Stimulated activated CD4-positive, alpha-beta T cell treated with anti-CD3 and anti-CD28 coated beads, TNF-alpha, amount 100 ng/mL, for 48 hours (primary cell): ENCODE measurements around the gene EDEM3.
"Not testable (repeated sequence)": the region's sequence is repeated elsewhere in the genome, so short reads cannot be mapped to it uniquely, and the experiment has no call there.

Experiments used
- DNase-seq, 3 donors: peaks; one replicate each; pipeline ENCODE4 v3.0.0-alpha.2; 2020; ENCODE audit warnings: low read depth in 3 of 3

Gene EDEM3

GRCh38 chr1:184770181-184770979 lies 15.7 kb upstream of the EDEM3 start:
- DNase-seq, result no peak

DNA sequence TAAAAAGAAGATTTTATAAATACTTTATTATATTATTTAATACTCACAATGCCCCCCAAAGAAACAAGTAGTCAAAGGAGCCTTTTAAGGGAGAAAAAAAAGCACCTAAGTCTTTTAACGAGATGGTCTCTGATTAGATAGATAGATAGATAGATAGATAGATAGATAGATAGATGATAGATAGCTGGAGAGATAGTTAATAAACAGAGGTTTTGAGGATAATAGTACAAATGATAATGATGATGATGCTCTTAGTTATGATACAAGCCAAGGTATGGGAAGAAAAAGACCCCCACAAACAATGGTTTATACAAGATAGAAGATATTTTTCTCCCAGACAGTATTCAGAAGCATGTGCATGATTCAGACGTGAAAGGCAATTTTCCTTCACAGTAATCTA lies 14.6 kb upstream of the EDEM3 start:
- DNase-seq, result no peak

DNA sequence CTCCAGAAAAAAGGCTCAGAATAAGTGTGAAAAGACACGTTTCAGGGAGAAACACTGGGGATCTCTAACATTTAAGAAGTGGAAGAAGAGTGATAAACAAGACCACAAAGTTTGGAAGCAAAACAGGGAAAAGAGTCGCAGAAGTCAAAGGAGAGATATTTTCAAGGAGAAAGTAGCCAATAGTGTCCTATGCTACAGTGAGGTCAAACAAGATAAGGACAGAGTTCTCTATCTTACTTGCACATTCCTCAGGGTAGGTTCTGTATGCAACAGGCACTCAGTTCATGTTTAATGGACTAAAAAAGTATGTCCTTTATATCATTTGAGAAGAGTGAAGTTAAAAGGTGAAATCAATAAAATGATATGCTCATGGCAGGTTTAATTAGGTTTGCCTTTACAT lies 13.8 kb upstream of the EDEM3 start:
- no peak for DNase-seq

- DNase-seq, result no peak
Observed at GRCh38 chr1:184767591-184767990, 12.9 kb upstream of the EDEM3 start.

GRCh38 chr1:184764483-184764882 lies 9.8 kb upstream of the EDEM3 start:
- DNase-seq, result no peak

DNA sequence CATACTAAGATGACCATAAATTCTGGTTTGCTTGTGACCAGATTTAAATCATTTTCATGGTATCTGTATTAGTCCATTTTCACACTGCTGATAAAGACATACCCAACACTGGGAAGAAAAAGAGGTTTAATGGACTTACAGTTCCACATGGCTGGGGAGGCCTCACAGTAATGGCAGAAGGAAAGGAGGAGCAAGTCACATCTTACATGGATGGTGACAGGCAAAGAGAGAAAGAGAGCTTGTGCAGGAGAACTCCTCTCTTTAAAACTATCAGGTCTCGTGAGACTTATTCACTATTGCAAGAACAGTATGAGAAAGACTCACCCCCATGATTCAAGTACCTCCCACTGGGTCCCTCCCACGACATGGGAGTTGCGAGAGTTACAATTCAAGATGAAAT lies 8.9 kb upstream of the EDEM3 start:
- DNase-seq, result not testable (repeated sequence)

- DNase-seq, result no peak
Observed at GRCh38 chr1:184761969-184762485, 7.4 kb upstream of the EDEM3 start.

DNA sequence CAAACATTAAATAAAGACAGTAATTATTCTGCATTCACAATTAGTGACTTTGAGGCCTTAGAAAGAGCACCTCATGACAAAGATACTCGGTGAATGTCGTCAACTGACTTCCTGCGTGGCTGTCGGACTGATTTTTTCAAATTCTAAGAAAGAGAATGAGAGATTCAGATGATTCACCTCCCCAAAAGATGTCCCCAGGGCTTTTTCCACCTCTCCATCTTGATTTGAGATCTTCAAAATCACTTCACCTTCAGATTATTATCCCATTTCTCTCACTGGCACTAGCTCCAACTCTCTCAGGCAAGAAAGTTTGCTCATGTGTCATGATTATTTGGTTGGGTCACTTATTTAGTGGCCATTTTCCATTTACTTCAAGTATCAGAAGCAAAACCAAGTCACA lies 5.0 kb upstream of the EDEM3 start:
- DNase-seq, result no peak

GRCh38 chr1:184759112-184759511 lies 4.5 kb upstream of the EDEM3 start:
- no peak for DNase-seq

DNA sequence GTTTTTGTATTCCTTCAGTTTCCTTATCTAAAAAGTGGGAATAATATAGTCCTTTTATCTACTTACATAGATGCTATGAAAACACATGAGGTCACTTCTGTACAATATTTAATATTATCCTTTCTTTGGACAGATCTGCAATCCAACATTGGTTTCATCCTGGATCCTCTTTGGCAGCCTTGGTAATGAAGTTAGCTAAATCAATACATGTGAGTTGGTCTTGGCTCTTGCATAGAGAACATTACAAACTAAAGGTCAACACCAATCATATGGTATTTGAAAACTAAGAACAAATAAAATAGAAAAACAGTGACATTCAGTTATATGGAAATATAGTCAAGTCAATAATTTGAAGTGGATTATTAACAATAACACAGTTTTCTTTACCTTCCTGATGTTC lies 3.2 kb upstream of the EDEM3 start:
- DNase-seq, result no peak

GRCh38 chr1:184757406-184757805 lies 2.7 kb upstream of the EDEM3 start:
- no peak for DNase-seq

DNA sequence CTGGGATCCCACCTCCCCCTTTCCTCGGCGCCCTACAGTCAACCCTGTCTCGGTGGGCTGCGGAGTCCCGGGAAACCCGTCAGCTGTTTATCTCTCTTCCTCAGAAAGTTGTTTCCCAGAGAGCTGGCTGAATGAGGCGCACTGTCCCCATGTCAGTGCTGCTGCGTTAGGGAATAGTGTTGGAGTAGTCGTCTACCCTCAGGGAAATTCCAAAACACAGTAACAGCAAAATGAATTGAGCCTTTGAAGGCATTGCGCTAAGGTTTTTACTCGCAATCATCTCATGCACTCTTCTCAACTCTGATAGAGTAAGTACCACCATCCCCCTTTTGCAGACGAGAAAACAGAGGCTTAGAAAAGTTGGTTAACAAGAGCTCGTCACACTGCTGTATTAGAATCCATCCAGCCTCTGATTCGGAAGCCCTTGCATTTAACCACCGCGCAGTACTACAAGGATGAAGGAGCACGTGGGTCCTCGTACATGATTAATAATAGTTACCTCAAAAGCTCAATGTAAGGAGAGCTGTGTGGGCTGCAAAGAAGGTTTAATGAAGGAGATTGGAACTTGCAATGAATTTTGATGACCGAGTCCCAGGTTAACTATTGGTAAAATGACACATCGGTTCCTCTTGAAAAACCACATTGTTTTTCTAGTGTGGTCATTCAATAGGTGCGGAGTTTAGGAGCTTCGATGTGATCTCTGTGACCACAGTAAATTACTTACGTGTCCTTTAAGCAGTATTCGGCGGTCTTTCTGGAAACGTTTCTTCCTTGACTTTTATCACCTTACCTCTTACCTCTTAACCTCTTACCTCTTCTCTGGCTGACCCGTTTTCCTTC lies 788 bp upstream of the EDEM3 start:
- DNase-seq, result peak in 1 of 3 donors; percentile 6

GRCh38 chr1:184753608-184754475 lies 816 bp downstream of the EDEM3 start:
- peak; percentile 21 to 27 (median 26) for DNase-seq

- no peak for DNase-seq
Observed at GRCh38 chr1:184753117-184753516, 1.5 kb downstream of the EDEM3 start.

- no peak for DNase-seq
Observed at GRCh38 chr1:184752656-184753055, 2.0 kb downstream of the EDEM3 start.

- DNase-seq, result no peak
Observed at GRCh38 chr1:184748740-184749139, 5.9 kb downstream of the EDEM3 start.

DNA sequence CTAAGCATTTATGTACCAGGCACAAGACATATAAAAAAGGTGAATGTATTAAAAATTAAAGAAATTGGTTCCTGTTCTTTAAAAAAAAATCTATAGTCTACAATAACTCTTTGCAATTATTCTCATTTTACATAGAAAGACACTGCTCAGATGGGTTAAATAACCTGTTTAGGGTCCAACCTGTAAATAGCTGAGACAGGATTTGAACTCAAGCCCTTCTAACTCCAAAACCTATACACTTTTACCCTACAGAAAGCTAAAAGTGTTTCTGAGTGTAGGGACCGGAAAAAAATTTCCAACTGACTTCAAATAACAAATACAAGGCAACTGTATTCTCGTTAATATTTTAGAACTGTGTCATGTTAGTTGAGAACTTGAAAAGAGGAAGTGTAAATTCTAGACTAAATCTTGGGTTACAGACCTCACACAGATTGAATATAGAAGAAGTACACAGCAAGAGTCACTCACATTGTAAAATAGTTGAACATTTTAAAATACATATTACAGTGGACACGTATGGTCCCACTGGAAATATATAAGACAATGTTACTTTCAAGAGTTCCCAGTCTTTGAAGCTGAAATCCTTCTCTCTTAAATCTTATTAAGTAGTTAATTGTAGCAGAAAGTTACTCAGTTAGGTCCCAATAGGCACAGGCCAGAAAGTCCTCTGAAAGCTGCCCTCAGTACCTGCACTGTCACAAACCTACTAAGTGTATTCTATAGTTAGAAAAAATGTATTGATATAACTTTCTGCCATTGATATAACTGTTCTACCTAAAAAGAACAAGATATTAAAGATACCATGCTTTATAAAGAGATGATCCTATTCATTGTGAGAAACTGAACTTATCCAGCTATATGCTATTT lies 7.3 kb downstream of the EDEM3 start:
- no peak for DNase-seq

- DNase-seq, result no peak
Observed at GRCh38 chr1:184745929-184746638, 8.6 kb downstream of the EDEM3 start.

- no peak for DNase-seq
Observed at GRCh38 chr1:184745110-184745509, 9.5 kb downstream of the EDEM3 start.

DNA sequence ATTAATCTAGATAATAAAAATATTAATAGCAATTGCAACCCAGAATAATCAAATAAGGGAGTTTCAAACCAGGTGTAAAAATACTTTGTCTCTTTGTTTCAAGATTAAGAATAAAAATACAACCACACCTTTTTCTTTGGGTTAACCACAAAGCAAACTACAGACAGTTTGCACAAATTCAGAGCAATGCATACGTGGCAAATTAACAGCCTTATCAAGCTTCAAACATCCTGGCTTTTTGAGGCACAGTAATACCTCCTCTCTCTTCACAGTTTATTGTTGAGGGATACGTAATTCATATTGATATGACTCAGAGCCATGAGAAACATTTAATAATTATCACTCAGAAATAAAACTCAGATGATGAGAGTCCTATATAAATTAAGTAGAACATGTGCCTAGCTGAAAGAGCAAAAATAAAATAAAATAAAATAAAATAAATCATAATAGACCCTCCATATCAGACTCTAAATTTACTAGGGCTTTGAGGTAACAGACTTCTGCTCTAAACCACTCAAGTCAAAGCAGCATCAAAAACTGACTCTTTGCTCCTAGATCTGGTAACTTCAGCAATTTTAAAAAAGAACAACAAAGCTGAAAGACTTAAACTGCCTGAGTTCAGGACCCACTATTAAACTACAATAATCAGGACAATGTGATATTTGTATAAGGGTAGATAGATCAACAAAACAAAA lies 11.4 kb downstream of the EDEM3 start:
- DNase-seq, result no peak
